GM12801 (cell line): ENCODE results near the gene CCER1.

ENCODE experiments used
- CTCF ChIP-seq: IDR thresholded peaks from one replicate; pipeline ENCODE4 v1.5.1; 2011; ENCODE audit warnings: control low read depth; ENCODE audit not compliant: insufficient read length; ENCODE audit errors: extremely low read depth

The CCER1 gene

GRCh38 chr12:90954428-90954827, 548 bp downstream of the CCER1 start:
- no peak for TF ChIP-seq CTCF

- no peak for TF ChIP-seq CTCF
Measured at GRCh38 chr12:90953956-90954421, 987 bp downstream of the CCER1 start.

- TF ChIP-seq CTCF = no peak
Measured at GRCh38 chr12:90951432-90952105, 3.4 kb downstream of the CCER1 start.

- TF ChIP-seq CTCF = no peak
Measured at GRCh38 chr12:90947869-90948268, 7.1 kb downstream of the CCER1 start.

GRCh38 chr12:90945070-90945649, 9.8 kb downstream of the CCER1 start:
- no peak for TF ChIP-seq CTCF

GRCh38 chr12:90943255-90943654, 11.7 kb downstream of the CCER1 start:
- TF ChIP-seq CTCF = no peak

- TF ChIP-seq CTCF = no peak
Measured at GRCh38 chr12:90940872-90941499, 14.0 kb downstream of the CCER1 start.
